Stimulated activated CD4-positive, alpha-beta T cell treated with anti-CD3 and anti-CD28 coated beads, Interleukin-2, amount 100 ng/mL, for 24 hours (primary cell): ENCODE measurements around the gene PROCA1.
"Not testable (repeated sequence)": the region's sequence is repeated elsewhere in the genome, so short reads cannot be mapped to it uniquely, and the experiment has no call there.

Source experiments
- DNase-seq, 2 donors: peaks; one replicate each; pipeline ENCODE4 v3.0.0-alpha.2; 2020

PROCA1 gene

DNA sequence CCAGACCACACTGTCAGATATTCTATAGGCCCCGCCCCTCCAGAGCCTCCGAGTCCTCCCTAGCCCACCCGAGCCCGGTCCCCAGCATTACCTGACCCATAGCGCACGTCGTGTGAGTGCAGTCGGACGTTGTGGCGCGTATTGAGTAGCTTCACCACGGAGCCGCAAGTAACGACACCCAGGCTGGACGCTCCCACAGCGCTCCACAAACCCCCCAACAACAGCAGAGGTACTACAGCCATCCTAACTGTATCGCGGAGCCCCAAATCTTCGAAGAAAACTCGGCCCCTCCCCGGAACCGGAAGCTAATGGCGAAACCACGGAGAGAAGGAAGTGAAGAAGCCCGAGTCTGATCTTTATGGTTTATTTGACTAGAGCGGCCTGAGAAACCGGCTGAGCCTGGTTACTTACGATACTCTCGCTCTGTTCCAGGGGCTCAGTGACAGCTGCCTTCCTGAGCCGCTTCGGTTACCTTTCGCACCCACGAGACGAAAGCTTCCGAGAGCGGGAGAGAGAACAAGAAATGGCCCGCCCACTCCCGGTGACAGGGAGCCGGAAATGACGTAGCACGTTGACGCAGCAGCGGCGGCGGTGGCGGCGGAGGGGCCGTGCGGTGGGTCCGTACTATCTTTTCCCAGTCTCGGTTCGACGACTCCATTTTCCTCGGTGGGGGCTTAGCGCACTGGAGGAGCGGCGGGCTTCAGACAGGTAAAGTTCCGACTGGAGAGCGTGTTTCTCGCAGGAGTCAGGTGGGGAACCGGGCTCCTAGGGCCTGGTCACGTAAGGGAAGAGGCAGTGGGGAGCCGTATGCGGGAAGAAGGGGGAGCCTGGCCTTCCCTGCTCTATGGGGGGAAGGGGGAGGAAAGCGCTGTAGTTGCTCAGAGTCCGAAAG, 49.8 kb downstream of the PROCA1 start, which contains the start of the genes SDF2 and SUPT6H:
SDF2 (minus strand) TSS at position 272 of the 892 bp plus-strand sequence; CDS start at position 242, 30 bp downstream.
SUPT6H (plus strand) TSS at position 571 of the 892 bp plus-strand sequence. CDS start 11,197 bp downstream, outside the sequence.
- DNase-seq = peak; percentile 97 to 98

GRCh38 chr17:28659497-28659881, 52.2 kb downstream of the PROCA1 start:
- DNase-seq = not testable (repeated sequence)

DNA sequence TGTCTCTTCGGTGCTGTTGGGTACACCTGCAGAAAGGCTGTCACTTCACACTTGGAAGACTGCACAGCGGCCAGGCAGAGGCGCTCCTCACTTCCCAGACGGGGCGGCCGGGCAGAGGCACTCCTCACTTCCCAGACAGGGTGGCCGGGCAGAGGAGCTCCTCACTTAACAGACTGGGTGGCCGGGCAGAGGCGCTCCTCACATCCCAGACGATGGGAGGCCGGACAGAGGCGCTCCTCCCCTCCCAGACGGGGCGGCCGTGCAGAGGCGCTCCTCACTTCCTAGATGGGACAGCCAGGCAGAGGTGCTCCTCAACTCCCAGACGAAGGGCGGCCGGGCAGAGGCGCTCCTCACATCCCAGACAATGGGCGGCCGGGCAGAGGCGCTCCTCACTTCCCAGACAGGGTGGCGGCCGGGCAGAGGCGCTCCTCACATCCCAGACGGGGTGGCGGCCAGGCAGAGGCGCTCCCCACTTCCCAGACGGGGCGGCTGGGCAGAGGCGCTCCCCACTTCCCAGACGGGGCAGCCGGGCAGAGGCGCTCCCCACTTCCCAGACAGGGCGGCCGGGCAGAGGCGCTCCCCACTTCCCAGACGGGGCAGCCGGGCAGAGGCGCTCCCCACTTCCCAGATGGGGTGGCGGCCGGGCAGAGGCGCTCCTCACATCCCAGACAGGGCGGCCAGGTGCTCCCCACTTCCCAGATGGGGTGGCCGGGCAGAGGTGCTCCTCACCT, 52.8 kb downstream of the PROCA1 start:
- not testable (repeated sequence) for DNase-seq

- not testable (repeated sequence) for DNase-seq
These were observed 53.3 kb downstream of the PROCA1 start for GRCh38 chr17:28658342-28658741.

DNA sequence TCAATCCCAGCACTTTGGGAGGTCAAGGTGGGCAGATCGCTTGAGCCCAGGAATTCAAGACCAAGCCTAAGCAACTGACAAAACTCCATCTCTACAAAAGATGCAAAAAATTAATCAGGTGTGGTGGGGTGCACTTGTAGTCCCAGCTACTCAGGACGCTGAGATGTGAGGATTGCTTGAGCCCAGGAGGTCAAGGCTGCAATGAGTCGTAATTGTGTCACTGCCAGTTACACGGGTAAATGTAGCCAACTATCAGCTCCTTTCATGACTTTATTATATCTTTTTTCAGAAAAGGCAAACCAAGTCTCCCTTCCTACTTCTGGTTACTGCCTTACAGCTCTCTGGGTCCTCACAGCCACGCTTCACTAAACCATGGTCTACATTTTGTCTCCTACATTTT, 53.9 kb downstream of the PROCA1 start:
- no peak for DNase-seq

- no peak for DNase-seq
These were observed 56.5 kb downstream of the PROCA1 start for GRCh38 chr17:28655160-28655559.
